ENCODE results near the gene HELT. TPM values are rescaled to one million over a fixed set of nuclear protein-coding genes. Genes with fewer than 3 reads are reported as not detected.

Gene HELT
- total and polyA plus RNA-seq, 2 experiments from 2014 or later: not detected

- DNase-seq (ENCODE audit: low spot score): no peak
- H3K79me2 ChIP-seq: no peaks in the 10 kb centered on the region
- H3K27ac ChIP-seq: no peak overlapping the region
- H2AFZ ChIP-seq: no peak overlapping the region
- TF ChIP-seq CTCF (IDR thresholded peaks at IDR 0.05; ENCODE audit: poor library complexity): no peak
- TF ChIP-seq EZH2 (IDR thresholded peaks at IDR 0.05; ENCODE audit: borderline replicate concordance): no peak
- H4K20me1 ChIP-seq (ENCODE audit: insufficient read depth, poor library complexity, severe bottlenecking): no peaks in the 10 kb centered on the region
- WGBS (ENCODE audit: low lambda C conversion rate, missing lambda C conversion rate): 77% methylated on average over 18 of the region's 18 CpGs
- no peaks in the 10 kb centered on the region for H3K27me3 ChIP-seq
- H3K4me3 ChIP-seq: no peak overlapping the region
- H3K36me3 ChIP-seq (replicated peaks; ENCODE audit: insufficient read depth, low read depth): no peaks in the 10 kb centered on the region
- no peaks in the 10 kb centered on the region for H3K4me1 ChIP-seq (ENCODE audit: insufficient read depth)
- no peaks in the 10 kb centered on the region for H3K9me3 ChIP-seq (ENCODE audit: low read depth)
- no peak overlapping the region for H3K4me2 ChIP-seq
- H3K9me2 ChIP-seq (replicated peaks; ENCODE audit: insufficient read depth): no peaks in the 10 kb centered on the region
Observed at GRCh38 chr4:184979461-184980124, 38.7 kb upstream of the HELT start.

GRCh38 chr4:184980261-184980660 lies 38.0 kb upstream of the HELT start:
- no peaks in the 10 kb centered on the region for H3K79me2 ChIP-seq
- no peak overlapping the region for H3K27ac ChIP-seq
- DNase-seq (ENCODE audit: low spot score): no peak
- no peaks in the 10 kb centered on the region for H3K36me3 ChIP-seq (replicated peaks; ENCODE audit: insufficient read depth, low read depth)
- no peak overlapping the region for H3K4me2 ChIP-seq
- no peaks in the 10 kb centered on the region for H3K4me1 ChIP-seq (ENCODE audit: insufficient read depth)
- H3K9me2 ChIP-seq (replicated peaks; ENCODE audit: insufficient read depth): no peaks in the 10 kb centered on the region
- TF ChIP-seq EZH2phosphoT487 (IDR thresholded peaks at IDR 0.05; ENCODE audit: low read depth, severe bottlenecking, unreplicated experiment): no peak
- TF ChIP-seq EZH2 (IDR thresholded peaks at IDR 0.05; ENCODE audit: borderline replicate concordance): no peak
- no peak for TF ChIP-seq CTCF (IDR thresholded peaks at IDR 0.05; ENCODE audit: poor library complexity)
- no peak overlapping the region for H3K4me3 ChIP-seq
- no peaks in the 10 kb centered on the region for H3K9me3 ChIP-seq (ENCODE audit: low read depth)
- WGBS (ENCODE audit: low lambda C conversion rate, missing lambda C conversion rate): 90% methylated on average over 6 of the region's 6 CpGs
- H4K20me1 ChIP-seq (ENCODE audit: insufficient read depth, poor library complexity, severe bottlenecking): no peaks in the 10 kb centered on the region
- no peak overlapping the region for H2AFZ ChIP-seq
- no peaks in the 10 kb centered on the region for H3K27me3 ChIP-seq

- TF ChIP-seq CTCF (IDR thresholded peaks at IDR 0.05; ENCODE audit: poor library complexity) (peak; percentile 52), EZH2 (IDR thresholded peaks at IDR 0.05; ENCODE audit: borderline replicate concordance) (no peak)
- H3K27ac ChIP-seq: no peak overlapping the region
- H3K9me3 ChIP-seq (ENCODE audit: low read depth): no peaks in the 10 kb centered on the region
- DNase-seq (ENCODE audit: low spot score): peak; percentile 61
- H3K4me3 ChIP-seq: no peak overlapping the region
- no peak overlapping the region for H2AFZ ChIP-seq
- no peaks in the 10 kb centered on the region for H3K36me3 ChIP-seq (replicated peaks; ENCODE audit: insufficient read depth, low read depth)
- no peaks in the 10 kb centered on the region for H3K79me2 ChIP-seq
- 50% methylated on average over 21 of the region's 21 CpGs for WGBS (ENCODE audit: low lambda C conversion rate, missing lambda C conversion rate)
- H3K4me1 ChIP-seq (ENCODE audit: insufficient read depth): no peaks in the 10 kb centered on the region
- no peaks in the 10 kb centered on the region for H3K9me2 ChIP-seq (replicated peaks; ENCODE audit: insufficient read depth)
- no peaks in the 10 kb centered on the region for H4K20me1 ChIP-seq (ENCODE audit: insufficient read depth, poor library complexity, severe bottlenecking)
- H3K4me2 ChIP-seq: peak overlapping the region; percentile 29
- no peaks in the 10 kb centered on the region for H3K27me3 ChIP-seq
Observed at GRCh38 chr4:184983672-184984356, 34.5 kb upstream of the HELT start.
